ENCODE data around the gene TRAK1. TPM values are rescaled to one million over a fixed set of nuclear protein-coding genes. Genes with fewer than 3 reads are reported as not detected.

TRAK1 gene
- polyA plus RNA-seq, 1 donor (not counting 4 experiments of a cell fraction or from before 2014, with no cell fraction given), result 58.2 TPM

DNA sequence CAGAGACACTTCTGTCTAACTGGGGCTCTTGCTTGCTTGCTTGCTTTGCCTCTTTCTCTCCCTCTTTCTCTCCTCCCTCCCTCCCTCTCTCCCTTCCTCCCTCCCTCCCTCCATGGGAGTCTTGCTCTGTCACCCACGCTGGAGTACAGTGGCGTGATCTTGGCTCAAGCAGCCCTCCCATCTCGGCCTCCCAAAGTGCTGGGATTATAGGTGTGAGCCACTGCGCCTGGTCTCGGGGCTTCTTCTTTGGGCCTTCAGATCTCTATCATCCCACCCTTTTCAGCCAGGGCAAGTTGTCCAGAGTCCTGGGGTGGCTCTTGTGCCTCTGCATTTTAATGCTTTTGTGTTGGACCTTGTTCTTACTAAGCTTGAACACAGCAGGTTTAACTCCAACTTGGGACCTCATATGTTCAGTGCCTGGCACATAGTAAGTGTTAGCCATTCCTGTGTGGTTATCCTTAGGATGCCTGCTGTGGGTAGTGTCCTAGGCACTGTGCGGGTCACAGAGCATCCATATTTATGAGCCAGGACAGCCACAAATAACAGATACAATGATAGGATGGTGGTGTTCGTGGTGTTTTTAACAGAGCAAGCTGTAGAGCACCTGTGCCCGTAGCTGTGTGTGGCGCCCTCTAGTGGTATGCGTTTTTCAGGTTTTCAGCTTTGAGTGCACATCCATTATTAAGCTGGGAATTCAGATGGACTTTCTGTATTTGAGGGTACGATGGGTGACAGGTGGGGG, 99.7 kb downstream of the TRAK1 start:
- no peak overlapping the region for H3K4me2 ChIP-seq (ENCODE audit: control insufficient read depth, extremely low read depth, insufficient read depth, low read depth, low read length)
- TF ChIP-seq EZH2 (IDR thresholded peaks at IDR 0.05; ENCODE audit: low read length), result no peak
- TF ChIP-seq, protein P1, sequence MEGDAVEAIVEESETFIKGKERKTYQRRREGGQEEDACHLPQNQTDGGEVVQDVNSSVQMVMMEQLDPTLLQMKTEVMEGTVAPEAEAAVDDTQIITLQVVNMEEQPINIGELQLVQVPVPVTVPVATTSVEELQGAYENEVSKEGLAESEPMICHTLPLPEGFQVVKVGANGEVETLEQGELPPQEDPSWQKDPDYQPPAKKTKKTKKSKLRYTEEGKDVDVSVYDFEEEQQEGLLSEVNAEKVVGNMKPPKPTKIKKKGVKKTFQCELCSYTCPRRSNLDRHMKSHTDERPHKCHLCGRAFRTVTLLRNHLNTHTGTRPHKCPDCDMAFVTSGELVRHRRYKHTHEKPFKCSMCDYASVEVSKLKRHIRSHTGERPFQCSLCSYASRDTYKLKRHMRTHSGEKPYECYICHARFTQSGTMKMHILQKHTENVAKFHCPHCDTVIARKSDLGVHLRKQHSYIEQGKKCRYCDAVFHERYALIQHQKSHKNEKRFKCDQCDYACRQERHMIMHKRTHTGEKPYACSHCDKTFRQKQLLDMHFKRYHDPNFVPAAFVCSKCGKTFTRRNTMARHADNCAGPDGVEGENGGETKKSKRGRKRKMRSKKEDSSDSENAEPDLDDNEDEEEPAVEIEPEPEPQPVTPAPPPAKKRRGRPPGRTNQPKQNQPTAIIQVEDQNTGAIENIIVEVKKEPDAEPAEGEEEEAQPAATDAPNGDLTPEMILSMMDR (optimal IDR thresholded peaks at IDR 0.05 in 1 of 3, IDR thresholded peaks at IDR 0.05 in 1 of 3, conservative IDR thresholded peaks at IDR 0.05 in 1 of 3; ENCODE audit: extremely low read depth in 1 of 3, insufficient read depth in 2 of 3, low read length in 3 of 3), result peak; percentile 85 to 93 (median 86)
- H4K20me1 ChIP-seq (ENCODE audit: control insufficient read depth, extremely low read depth, insufficient read depth, low read length), result peaks cover 13% of the 10 kb centered on the region
- H3K79me2 ChIP-seq (ENCODE audit: control insufficient read depth, insufficient read depth, low read length), result peaks cover 29% of the 10 kb centered on the region
- dilution Hi-C loops (cut with MboI; ENCODE audit: extremely low pct_ligation_motif_present, low sequenced_read_pairs), result loop anchor here (10.0 kb wide), 1 partner anchor 66 kb away; no protein-coding TSS in a partner anchor
- H3K27me3 ChIP-seq (ENCODE audit: control insufficient read depth, extremely low read depth, insufficient read depth, low read length), result no peaks in the 10 kb centered on the region
- H3K9me3 ChIP-seq (ENCODE audit: control insufficient read depth, low read depth, low read length), result no peaks in the 10 kb centered on the region
- peaks cover 27 to 39% of the 10 kb centered on the region in 2 experiments for H3K36me3 ChIP-seq (ENCODE audit: control insufficient read depth in 2 of 2, extremely low read depth in 1 of 2, insufficient read depth in 2 of 2, low read length in 2 of 2)
- H3K27ac ChIP-seq (ENCODE audit: control insufficient read depth, insufficient read depth, low read length), result no peak overlapping the region
- FAIRE-seq, result peak; percentile 62
- H3K4me3 ChIP-seq (ENCODE audit: control insufficient read depth in 2 of 3, extremely low read depth in 1 of 3, insufficient read depth in 2 of 3, low read depth in 1 of 3, low read length in 3 of 3), result no peak overlapping the region
- H3K9me1 ChIP-seq (ENCODE audit: control insufficient read depth, extremely low read depth, insufficient read depth, low read length), result peaks cover 2% of the 10 kb centered on the region
- no peak overlapping the region for H3K9ac ChIP-seq (ENCODE audit: control insufficient read depth, extremely low read depth, insufficient read depth, low read length)
- no peak overlapping the region for H2AFZ ChIP-seq (ENCODE audit: control insufficient read depth, low read length)
- DNase-seq (ENCODE audit: low read depth, low spot score), result no peak
- no peaks in the 10 kb centered on the region for H3K4me1 ChIP-seq (ENCODE audit: control insufficient read depth, extremely low read depth, insufficient read depth, low read length)

DNA sequence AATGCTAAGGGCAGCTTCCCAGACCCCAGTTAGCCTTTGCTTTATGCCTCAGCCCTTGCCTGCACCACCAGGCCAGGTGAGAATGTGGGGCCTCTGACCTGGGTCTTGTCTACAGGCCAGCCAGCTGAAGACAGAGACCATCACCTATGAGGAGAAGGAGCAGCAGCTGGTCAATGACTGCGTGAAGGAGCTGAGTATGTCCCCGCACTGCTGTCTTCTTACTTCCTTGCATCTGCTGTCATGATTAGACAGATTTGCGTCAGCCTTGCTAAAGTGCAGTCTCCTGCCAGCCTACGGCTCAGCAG, 100.2 kb downstream of the TRAK1 start:
- dilution Hi-C loops (cut with MboI; ENCODE audit: extremely low pct_ligation_motif_present, low sequenced_read_pairs), result loop anchor here (10.0 kb wide), 1 partner anchor 67 kb away; no protein-coding TSS in a partner anchor
- Histone ChIP-seq H2AFZ (ENCODE audit: control insufficient read depth, low read length) (no peak overlapping the region), H3K36me3 (ENCODE audit: control insufficient read depth in 2 of 2, extremely low read depth in 1 of 2, insufficient read depth in 2 of 2, low read length in 2 of 2) (peaks cover 27 to 36% of the 10 kb centered on the region in 2 experiments), H3K27ac (ENCODE audit: control insufficient read depth, insufficient read depth, low read length) (no peak overlapping the region), H3K79me2 (ENCODE audit: control insufficient read depth, insufficient read depth, low read length) (peaks cover 27% of the 10 kb centered on the region), H3K27me3 (ENCODE audit: control insufficient read depth, extremely low read depth, insufficient read depth, low read length) (no peaks in the 10 kb centered on the region), H3K9me3 (ENCODE audit: control insufficient read depth, low read depth, low read length) (no peaks in the 10 kb centered on the region), H3K4me3 (ENCODE audit: control insufficient read depth in 2 of 3, extremely low read depth in 1 of 3, insufficient read depth in 2 of 3, low read depth in 1 of 3, low read length in 3 of 3) (no peak overlapping the region), H3K4me1 (ENCODE audit: control insufficient read depth, extremely low read depth, insufficient read depth, low read length) (no peaks in the 10 kb centered on the region), H3K9me1 (ENCODE audit: control insufficient read depth, extremely low read depth, insufficient read depth, low read length) (peaks cover 2% of the 10 kb centered on the region), H3K9ac (ENCODE audit: control insufficient read depth, extremely low read depth, insufficient read depth, low read length) (no peak overlapping the region), H3K4me2 (ENCODE audit: control insufficient read depth, extremely low read depth, insufficient read depth, low read depth, low read length) (no peak overlapping the region), H4K20me1 (ENCODE audit: control insufficient read depth, extremely low read depth, insufficient read depth, low read length) (peaks cover 13% of the 10 kb centered on the region)
- DNase-seq (ENCODE audit: low read depth, low spot score) (no peak), FAIRE-seq (no peak)
- no peak for TF ChIP-seq EZH2 (IDR thresholded peaks at IDR 0.05; ENCODE audit: low read length)
- TF ChIP-seq, protein P1 (optimal IDR thresholded peaks at IDR 0.05 in 1 of 3, IDR thresholded peaks at IDR 0.05 in 1 of 3, conservative IDR thresholded peaks at IDR 0.05 in 1 of 3; ENCODE audit: extremely low read depth in 1 of 3, insufficient read depth in 2 of 3, low read length in 3 of 3), result peak in 1 of 3 experiments; percentile 0
